Endothelial cell (in vitro differentiated cells): ENCODE results near the gene PTPRCAP. TPM values are rescaled to one million over a fixed set of nuclear protein-coding genes. Genes with fewer than 3 reads are reported as not detected.
A peak's percentile ranks its signal among the peaks of the same experiment; 100 is the strongest.

Source experiments
- DNase-seq: peaks from one replicate; pipeline ENCODE4 v3.0.0; 2021; ENCODE audit warnings: low spot score
- H3K27ac Mint-ChIP-seq: one replicate; pipeline ENCODE4 v1.8.0; 2021; ENCODE audit warnings: mixed read lengths, inconsistent platforms; ENCODE audit not compliant: unreplicated experiment
- H3K27me3 Mint-ChIP-seq: one replicate; pipeline ENCODE4 v1.8.0; 2021; ENCODE audit warnings: mild to moderate bottlenecking, moderate library complexity, mixed read lengths, inconsistent platforms; ENCODE audit not compliant: unreplicated experiment
- H3K36me3 Mint-ChIP-seq: one replicate; pipeline ENCODE4 v1.8.0; 2021; ENCODE audit warnings: mild to moderate bottlenecking, low read depth, mixed read lengths, inconsistent platforms; ENCODE audit not compliant: unreplicated experiment
- H3K4me1 Mint-ChIP-seq: one replicate; pipeline ENCODE4 v1.8.0; 2021; ENCODE audit warnings: mild to moderate bottlenecking, mixed read lengths, inconsistent platforms; ENCODE audit not compliant: unreplicated experiment
- H3K4me3 Mint-ChIP-seq: one replicate; pipeline ENCODE4 v1.8.0; 2021; ENCODE audit warnings: mild to moderate bottlenecking, mixed read lengths, inconsistent platforms; ENCODE audit not compliant: unreplicated experiment
- H3K9me3 Mint-ChIP-seq: one replicate; pipeline ENCODE4 v1.8.0; 2021; ENCODE audit warnings: mixed read lengths, inconsistent platforms; ENCODE audit not compliant: unreplicated experiment
- total RNA-seq: library from RNA; stranded (reverse); fragmentation: NEBNext Ultra II Directional; extraction: Animal tissue kit (Norgen Biotek cat#: 25700); gene quantifications from one replicate; pipeline ENCODE4 v1.2.1, GENCODE V29; 2021; ENCODE audit not compliant: unreplicated experiment
- TF ChIP-seq, protein P1 (sequence below): fragments of 200-600 bp; sonication (generic); IDR thresholded peaks from one replicate; pipeline ENCODE4 v1.5.0; 2021; ENCODE audit warnings: antibody characterized with exemption; ENCODE audit not compliant: unreplicated experiment

Gene PTPRCAP
- total RNA-seq, 1 donor from 2014 or later, result 12.9 TPM

GRCh38 chr11:67435727-67436458 lies 1.6 kb downstream of the PTPRCAP start:
- TF ChIP-seq, protein P1, sequence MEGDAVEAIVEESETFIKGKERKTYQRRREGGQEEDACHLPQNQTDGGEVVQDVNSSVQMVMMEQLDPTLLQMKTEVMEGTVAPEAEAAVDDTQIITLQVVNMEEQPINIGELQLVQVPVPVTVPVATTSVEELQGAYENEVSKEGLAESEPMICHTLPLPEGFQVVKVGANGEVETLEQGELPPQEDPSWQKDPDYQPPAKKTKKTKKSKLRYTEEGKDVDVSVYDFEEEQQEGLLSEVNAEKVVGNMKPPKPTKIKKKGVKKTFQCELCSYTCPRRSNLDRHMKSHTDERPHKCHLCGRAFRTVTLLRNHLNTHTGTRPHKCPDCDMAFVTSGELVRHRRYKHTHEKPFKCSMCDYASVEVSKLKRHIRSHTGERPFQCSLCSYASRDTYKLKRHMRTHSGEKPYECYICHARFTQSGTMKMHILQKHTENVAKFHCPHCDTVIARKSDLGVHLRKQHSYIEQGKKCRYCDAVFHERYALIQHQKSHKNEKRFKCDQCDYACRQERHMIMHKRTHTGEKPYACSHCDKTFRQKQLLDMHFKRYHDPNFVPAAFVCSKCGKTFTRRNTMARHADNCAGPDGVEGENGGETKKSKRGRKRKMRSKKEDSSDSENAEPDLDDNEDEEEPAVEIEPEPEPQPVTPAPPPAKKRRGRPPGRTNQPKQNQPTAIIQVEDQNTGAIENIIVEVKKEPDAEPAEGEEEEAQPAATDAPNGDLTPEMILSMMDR, result no peak
- Mint-ChIP-seq H3K27ac (peak overlapping the region; percentile 74), H3K36me3 (peaks cover 22% of the 10 kb centered on the region), H3K4me1 (peaks cover 9% of the 10 kb centered on the region), H3K9me3 (no peaks in the 10 kb centered on the region), H3K4me3 (no peak overlapping the region), H3K27me3 (peaks cover 24% of the 10 kb centered on the region)
- no peak for DNase-seq

DNA sequence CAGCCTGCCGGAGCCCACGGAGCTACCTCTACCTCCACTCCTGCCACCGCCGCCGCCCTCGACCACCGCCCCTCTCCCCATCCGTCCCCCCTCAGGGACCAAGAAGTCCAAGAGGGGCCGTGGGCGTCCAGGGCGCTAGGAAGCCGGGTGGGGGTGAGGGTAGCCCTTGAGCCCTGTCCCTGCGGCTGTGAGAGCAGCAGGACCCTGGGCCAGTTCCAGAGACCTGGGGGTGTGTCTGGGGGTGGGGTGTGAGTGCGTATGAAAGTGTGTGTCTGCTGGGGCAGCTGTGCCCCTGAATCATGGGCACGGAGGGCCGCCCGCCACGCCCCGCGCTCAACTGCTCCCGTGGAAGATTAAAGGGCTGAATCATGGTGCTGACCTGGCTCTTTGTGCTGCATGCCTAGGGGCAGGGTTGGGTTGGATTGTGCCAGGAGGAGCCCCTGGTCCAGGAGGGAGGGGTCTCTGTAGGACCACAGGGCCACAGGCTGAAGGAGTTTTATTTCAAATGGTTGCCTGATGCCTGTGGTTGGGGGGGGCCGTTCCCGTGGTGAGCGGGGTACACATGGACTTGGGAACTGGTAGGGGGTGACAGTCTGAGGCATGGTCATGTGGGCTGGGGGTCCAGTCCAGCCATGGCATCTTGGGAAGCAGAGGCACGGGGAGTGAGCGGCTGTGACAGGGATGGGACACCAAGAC lies 2.3 kb downstream of the PTPRCAP start:
- H3K4me3 Mint-ChIP-seq, result no peak overlapping the region
- TF ChIP-seq, protein P1, result no peak

GRCh38 chr11:67434395-67434881 lies 3.0 kb downstream of the PTPRCAP start:
- TF ChIP-seq, protein P1, result no peak
- H3K9me3 Mint-ChIP-seq, result no peaks in the 10 kb centered on the region
- H3K4me1 Mint-ChIP-seq, result peaks cover 8% of the 10 kb centered on the region
- no peak for DNase-seq
- H3K27me3 Mint-ChIP-seq, result peaks cover 17% of the 10 kb centered on the region
- peaks cover 23% of the 10 kb centered on the region for H3K36me3 Mint-ChIP-seq
- no peak overlapping the region for H3K4me3 Mint-ChIP-seq
- H3K27ac Mint-ChIP-seq, result no peak overlapping the region

More for the DNA sequence above, 2.3 kb downstream of the PTPRCAP start:
- Mint-ChIP-seq H3K4me1 (peaks cover 9% of the 10 kb centered on the region), H3K27me3 (peaks cover 24% of the 10 kb centered on the region), H3K27ac (no peak overlapping the region), H3K36me3 (peaks cover 25% of the 10 kb centered on the region), H3K9me3 (no peaks in the 10 kb centered on the region)
- no peak for DNase-seq

GRCh38 chr11:67433536-67434394 lies 3.7 kb downstream of the PTPRCAP start:
- TF ChIP-seq, protein P1, result no peak
- peak overlapping the region; percentile 36 for H3K27ac Mint-ChIP-seq
- H3K27me3 Mint-ChIP-seq, result peaks cover 10% of the 10 kb centered on the region
- H3K4me3 Mint-ChIP-seq, result no peak overlapping the region
- H3K9me3 Mint-ChIP-seq, result no peaks in the 10 kb centered on the region
- peaks cover 4% of the 10 kb centered on the region for H3K4me1 Mint-ChIP-seq
- peaks cover 17% of the 10 kb centered on the region for H3K36me3 Mint-ChIP-seq
- no peak for DNase-seq
